ENCODE results near the gene TMEM44.

The TMEM44 gene

GRCh38 chr3:194622621-194623340 is 10.4 kb downstream of the TMEM44 start:
- no peak for DNase-seq (ENCODE audit: extremely low read depth, low read depth)
- no peak for TF ChIP-seq CTCF (IDR thresholded peaks at IDR 0.05; ENCODE audit: low read depth, low read length, missing control alignments)
- no peak overlapping the region for H3K4me3 ChIP-seq (replicated peaks; ENCODE audit: low read depth, low read length)

GRCh38 chr3:194621947-194622346 is 11.3 kb downstream of the TMEM44 start:
- H3K4me3 ChIP-seq (replicated peaks; ENCODE audit: low read depth, low read length) = no peak overlapping the region
- TF ChIP-seq CTCF (IDR thresholded peaks at IDR 0.05; ENCODE audit: low read depth, low read length, missing control alignments) = no peak
- DNase-seq (ENCODE audit: extremely low read depth, low read depth) = no peak

- DNase-seq (ENCODE audit: extremely low read depth, low read depth) = no peak
- no peak overlapping the region for H3K4me3 ChIP-seq (replicated peaks; ENCODE audit: low read depth, low read length)
- TF ChIP-seq CTCF (IDR thresholded peaks at IDR 0.05; ENCODE audit: low read depth, low read length, missing control alignments) = no peak
Observed at GRCh38 chr3:194620196-194620595, 13.0 kb downstream of the TMEM44 start.

GRCh38 chr3:194619741-194620140 is 13.5 kb downstream of the TMEM44 start:
- no peak overlapping the region for H3K4me3 ChIP-seq (replicated peaks; ENCODE audit: low read depth, low read length)
- no peak for DNase-seq (ENCODE audit: extremely low read depth, low read depth)
- TF ChIP-seq CTCF (IDR thresholded peaks at IDR 0.05; ENCODE audit: low read depth, low read length, missing control alignments) = no peak

- no peak overlapping the region for H3K4me3 ChIP-seq (replicated peaks; ENCODE audit: low read depth, low read length)
- DNase-seq (ENCODE audit: extremely low read depth, low read depth) = no peak
- no peak for TF ChIP-seq CTCF (IDR thresholded peaks at IDR 0.05; ENCODE audit: low read depth, low read length, missing control alignments)
Observed at GRCh38 chr3:194618858-194619608, 14.2 kb downstream of the TMEM44 start.

GRCh38 chr3:194617827-194618226 is 15.4 kb downstream of the TMEM44 start:
- no peak for DNase-seq (ENCODE audit: extremely low read depth, low read depth)
- H3K4me3 ChIP-seq (replicated peaks; ENCODE audit: low read depth, low read length) = no peak overlapping the region
- no peak for TF ChIP-seq CTCF (IDR thresholded peaks at IDR 0.05; ENCODE audit: low read depth, low read length, missing control alignments)

Data from HFF-Myc (cell line).